GM23248 (cell line): ENCODE data around the gene ZNF74. TPM values are rescaled to one million over a fixed set of nuclear protein-coding genes. Genes with fewer than 3 reads are reported as not detected.

ENCODE experiments used
- DNase-seq: peaks from one replicate; pipeline ENCODE4 v3.0.0-alpha.2; 2015
- H2AFZ ChIP-seq: fragments of 200-600 bp; sonication (generic); 2 replicates; pipeline ENCODE4 v1.6.1; 2016; ENCODE audit warnings: antibody characterized with exemption
- H3F3A ChIP-seq: fragments of 200-600 bp; sonication (generic); 2 replicates; pipeline ENCODE4 v1.6.1; 2016; ENCODE audit warnings: mild to moderate bottlenecking, antibody characterized with exemption, mixed run types; ENCODE audit not compliant: insufficient read depth
- H3K27ac ChIP-seq: fragments of 200-600 bp; sonication (generic); 2 replicates; pipeline ENCODE4 v1.5.1; 2016; ENCODE audit warnings: mild to moderate bottlenecking
- H3K27me3 ChIP-seq: fragments of 200-600 bp; sonication (generic); replicated peaks from 2 replicates; pipeline ENCODE4 v1.6.1; 2016; ENCODE audit warnings: mild to moderate bottlenecking; ENCODE audit not compliant: insufficient read depth
- H3K36me3 ChIP-seq: fragments of 200-600 bp; sonication (generic); 2 replicates; pipeline ENCODE4 v1.6.1; 2016; ENCODE audit warnings: low read depth, mild to moderate bottlenecking
- H3K4me1 ChIP-seq: fragments of 200-600 bp; sonication (generic); 2 replicates; pipeline ENCODE4 v1.6.1; 2016; ENCODE audit warnings: mild to moderate bottlenecking; ENCODE audit not compliant: insufficient read depth
- H3K4me2 ChIP-seq: fragments of 200-600 bp; sonication (generic); one replicate; pipeline ENCODE4 v1.6.1; 2016; ENCODE audit warnings: mild to moderate bottlenecking; ENCODE audit not compliant: unreplicated experiment
- H3K4me3 ChIP-seq: fragments of 200-600 bp; sonication (generic); 2 replicates; pipeline ENCODE4 v1.5.1; 2016; ENCODE audit warnings: mild to moderate bottlenecking
- H3K79me2 ChIP-seq: fragments of 200-600 bp; sonication (generic); 2 replicates; pipeline ENCODE4 v1.6.1; 2016; ENCODE audit warnings: mild to moderate bottlenecking; ENCODE audit not compliant: insufficient read depth
- H3K9ac ChIP-seq: fragments of 200-600 bp; sonication (generic); 2 replicates; pipeline ENCODE4 v1.6.1; 2016; ENCODE audit warnings: mild to moderate bottlenecking
- H3K9me2 ChIP-seq: fragments of 200-600 bp; sonication (generic); 2 replicates; pipeline ENCODE4 v1.6.1; 2016; ENCODE audit warnings: mixed run types, mild to moderate bottlenecking, moderate library complexity; ENCODE audit not compliant: insufficient read depth
- H3K9me3 ChIP-seq: fragments of 200-600 bp; sonication (generic); one replicate; pipeline ENCODE4 v1.6.1; 2017; ENCODE audit warnings: low read depth
- H4K20me1 ChIP-seq: fragments of 200-600 bp; sonication (generic); 2 replicates; pipeline ENCODE4 v1.6.0; 2016; ENCODE audit not compliant: insufficient read depth
- EZH2 ChIP-seq: fragments of 200-600 bp; sonication (generic); IDR thresholded peaks from 2 replicates; pipeline ENCODE4 v1.6.1; 2018; ENCODE audit warnings: antibody characterized with exemption, mild to moderate bottlenecking; ENCODE audit not compliant: insufficient read depth, poor library complexity, severe bottlenecking
- EZH2phosphoT487 ChIP-seq: fragments of 200-600 bp; sonication (generic); IDR thresholded peaks from 2 replicates; pipeline ENCODE4 v1.6.1; 2018; ENCODE audit warnings: antibody characterized with exemption, moderate library complexity, mild to moderate bottlenecking, low read depth; ENCODE audit not compliant: insufficient read depth
- WGBS, 2 experiments: methylation state at CpG; one replicate each; pipeline ENCODE4 v1.1.6; 2015 to 2017; ENCODE audit warnings: low lambda C conversion rate in 2 of 2, low coverage in 1 of 2; ENCODE audit errors: missing lambda C conversion rate in 2 of 2; 5-methylcytosine and 5-hydroxymethylcytosine counted together
- in situ Hi-C: fragments of 300-500 bp; cut with MboI; formaldehyde crosslinking; loops from 2 replicates; pipeline ENCODE4 v1.15.0; 2020
- polyA plus RNA-seq: library from polyadenylated mRNA; unstranded; fragments of >200 nt; fragmentation: Nextera tagmentation; extraction: Ambion mirVana; gene quantifications from 2 replicates; pipeline ENCODE4 v1.2.1, GENCODE V29; 2016
- total RNA-seq: library from RNA; depleted of rRNA; stranded (reverse); fragments of >200 nt; shearing (Covaris generic); gene quantifications from 2 replicates; pipeline ENCODE4 v1.2.3, GENCODE V29; 2014

The ZNF74 gene
- total and polyA plus RNA-seq, 2 experiments from 2014 or later: 3.7 to 11.5 TPM

DNA sequence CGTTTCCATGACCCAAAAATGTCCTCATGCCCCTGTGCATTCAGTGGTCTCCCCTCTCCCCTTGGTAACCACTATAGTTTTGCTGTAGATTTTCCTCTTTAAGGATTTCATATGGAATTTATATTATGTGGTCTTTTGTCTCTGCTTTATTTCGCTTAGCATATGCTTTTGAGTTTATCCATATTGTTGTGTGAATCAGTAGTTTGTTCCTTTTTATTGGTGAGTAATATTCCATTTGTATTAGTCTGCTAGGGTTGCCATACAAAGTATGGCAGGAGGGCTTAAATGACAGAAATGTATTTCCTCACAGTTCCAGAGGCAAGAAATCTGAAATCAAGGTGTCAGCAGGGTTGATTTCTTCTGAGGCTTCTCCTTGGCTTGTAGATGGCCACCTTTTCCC is 3.5 kb downstream of the ZNF74 start:
- TF ChIP-seq EZH2 (no peak), EZH2phosphoT487 (no peak)
- in situ Hi-C loops: no loop called here
- H3K27me3 ChIP-seq: no peaks in the 10 kb centered on the region
- no peaks in the 10 kb centered on the region for H3K9me3 ChIP-seq
- H3K9ac ChIP-seq: no peak overlapping the region
- 94 to 95% methylated on average over 2 of the region's 2 CpGs for WGBS, 2 experiments
- peaks cover 43% of the 10 kb centered on the region for H3K79me2 ChIP-seq
- H3F3A ChIP-seq: peaks cover 18% of the 10 kb centered on the region
- H3K4me2 ChIP-seq: no peak overlapping the region
- H3K9me2 ChIP-seq: no peaks in the 10 kb centered on the region
- no peak overlapping the region for H2AFZ ChIP-seq
- H4K20me1 ChIP-seq: no peaks in the 10 kb centered on the region
- no peak for DNase-seq
- no peak overlapping the region for H3K27ac ChIP-seq
- no peak overlapping the region for H3K4me3 ChIP-seq
- peaks cover 4% of the 10 kb centered on the region; the same call in 1 of the 2 replicates for H3K4me1 ChIP-seq
- no peaks in the 10 kb centered on the region for H3K36me3 ChIP-seq

DNA sequence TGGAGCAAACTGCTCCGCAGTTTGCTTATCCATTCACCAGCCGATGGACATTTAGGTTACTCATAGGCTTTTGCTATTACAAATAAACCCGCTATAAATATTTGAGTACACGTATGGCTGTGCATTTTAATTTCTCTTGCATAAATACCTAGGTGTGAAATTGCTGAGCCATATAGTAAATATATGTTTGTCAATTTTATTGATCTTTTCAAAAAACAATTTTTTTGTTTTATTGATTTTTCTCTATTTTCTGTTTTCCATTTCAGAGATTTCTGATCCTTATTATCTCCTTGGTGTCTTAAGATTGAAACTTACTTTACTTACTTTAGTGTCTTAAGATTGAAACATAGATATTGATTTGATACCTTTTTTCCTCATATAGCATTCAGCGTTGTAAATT is 4.5 kb downstream of the ZNF74 start:
- in situ Hi-C loops: no loop called here
- WGBS, 2 experiments: 93 to 96% methylated on average over 5 of the region's 5 CpGs
- H3K4me1 ChIP-seq: peaks cover 4% of the 10 kb centered on the region; the same call in 1 of the 2 replicates

DNA sequence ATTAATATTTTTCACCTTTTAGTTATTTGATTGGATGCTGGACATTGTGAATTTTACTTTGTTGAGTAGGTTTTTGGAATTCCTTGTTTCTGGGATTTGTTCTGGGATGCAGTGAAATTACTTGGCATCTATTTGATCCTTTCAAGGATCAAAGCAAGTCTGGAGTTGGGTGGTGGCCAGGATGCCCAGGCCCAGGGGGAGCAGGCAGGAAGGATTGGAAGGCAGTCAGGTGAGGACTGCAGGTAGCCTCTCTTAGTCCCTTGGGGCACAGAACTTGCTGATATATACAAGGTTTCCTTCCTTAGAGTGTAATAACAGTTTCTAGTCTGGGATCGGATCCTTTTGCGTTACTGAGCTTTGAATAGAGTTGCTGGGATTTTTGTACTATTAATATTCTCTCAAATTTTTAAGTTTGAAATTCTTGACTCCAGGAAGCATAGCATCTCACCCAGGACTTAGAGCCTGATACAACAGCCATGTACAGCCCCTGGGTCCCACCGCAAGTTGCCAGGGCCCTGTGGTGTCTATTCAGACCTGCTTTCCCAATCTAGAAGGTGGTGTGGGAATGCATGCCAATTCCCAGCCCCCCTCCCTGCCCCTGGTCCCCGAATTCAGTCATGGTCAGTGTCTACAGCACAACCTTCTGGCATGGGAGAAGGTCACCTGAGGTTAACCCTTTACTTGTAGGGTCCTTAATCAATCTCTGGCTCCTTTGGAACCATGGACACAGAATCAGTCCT is 6.1 kb downstream of the ZNF74 start:
- Histone ChIP-seq H3K79me2 (peaks cover 40% of the 10 kb centered on the region), H3K27me3 (no peaks in the 10 kb centered on the region), H3K9me2 (no peaks in the 10 kb centered on the region), H3K4me1 (peaks cover 4% of the 10 kb centered on the region; the same call in 1 of the 2 replicates), H3K27ac (no peak overlapping the region), H3K9me3 (no peaks in the 10 kb centered on the region), H3F3A (peaks cover 18% of the 10 kb centered on the region), H3K36me3 (no peaks in the 10 kb centered on the region), H3K4me2 (no peak overlapping the region), H2AFZ (no peak overlapping the region), H4K20me1 (no peaks in the 10 kb centered on the region), H3K4me3 (no peak overlapping the region), H3K9ac (no peak overlapping the region)
- TF ChIP-seq EZH2 (no peak), EZH2phosphoT487 (no peak)
- in situ Hi-C loops: no loop called here
- no peak for DNase-seq
- WGBS, 2 experiments: 86 to 91% methylated on average over 4 of the region's 4 CpGs

More for the DNA sequence above, 4.5 kb downstream of the ZNF74 start:
- H3K79me2 ChIP-seq: peaks cover 43% of the 10 kb centered on the region
- peaks cover 18% of the 10 kb centered on the region for H3F3A ChIP-seq
- H3K36me3 ChIP-seq: no peaks in the 10 kb centered on the region
- no peaks in the 10 kb centered on the region for H3K27me3 ChIP-seq
- no peak for TF ChIP-seq EZH2phosphoT487
- no peak for TF ChIP-seq EZH2
- no peak for DNase-seq
- no peak overlapping the region for H3K27ac ChIP-seq
- H4K20me1 ChIP-seq: no peaks in the 10 kb centered on the region
- H2AFZ ChIP-seq: no peak overlapping the region
- no peaks in the 10 kb centered on the region for H3K9me3 ChIP-seq
- H3K4me2 ChIP-seq: no peak overlapping the region
- H3K9ac ChIP-seq: no peak overlapping the region
- H3K9me2 ChIP-seq: no peaks in the 10 kb centered on the region
- H3K4me3 ChIP-seq: no peak overlapping the region

DNA sequence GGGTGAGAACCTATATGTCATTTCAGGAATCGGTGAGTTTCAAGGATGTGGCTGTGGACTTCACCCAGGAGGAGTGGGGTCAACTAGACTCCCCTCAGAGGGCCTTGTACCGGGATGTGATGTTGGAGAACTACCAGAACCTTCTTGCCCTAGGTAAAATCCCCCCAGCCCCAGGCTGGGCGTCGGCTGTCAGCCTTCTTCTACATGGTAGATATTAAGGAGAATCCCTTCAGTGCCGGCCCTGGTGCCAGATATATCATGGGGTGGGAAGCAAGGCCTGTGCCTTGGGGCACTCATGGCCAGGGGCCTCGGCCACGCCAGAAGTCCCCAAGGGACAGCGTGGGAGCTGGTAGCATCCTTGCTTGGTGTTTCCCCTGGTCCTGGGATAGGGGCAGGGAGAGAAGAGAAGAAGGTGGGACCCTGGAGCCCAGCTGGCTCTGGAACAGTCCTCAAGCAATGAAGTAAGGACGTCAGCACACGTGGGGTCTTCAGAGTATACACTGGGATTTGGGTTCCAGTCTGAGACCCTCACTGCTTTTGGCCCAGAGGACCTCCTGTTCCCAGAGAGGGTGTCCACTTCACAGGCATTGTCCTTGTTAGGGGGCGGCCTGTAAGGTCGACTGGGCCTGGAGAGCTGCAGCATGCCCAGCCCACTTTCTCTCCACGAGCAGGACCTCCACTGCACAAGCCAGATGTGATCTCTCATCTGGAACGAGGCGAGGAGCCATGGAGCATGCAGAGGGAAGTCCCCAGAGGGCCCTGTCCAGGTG is 6.8 kb downstream of the ZNF74 start:
- Histone ChIP-seq H3K27me3 (no peaks in the 10 kb centered on the region), H3K4me3 (no peak overlapping the region), H3K79me2 (peaks cover 32% of the 10 kb centered on the region), H3K9me3 (no peaks in the 10 kb centered on the region), H2AFZ (no peak overlapping the region), H3K9ac (no peak overlapping the region), H3K4me2 (no peak overlapping the region), H3K9me2 (no peaks in the 10 kb centered on the region), H4K20me1 (no peaks in the 10 kb centered on the region), H3K36me3 (no peaks in the 10 kb centered on the region), H3F3A (peaks cover 18% of the 10 kb centered on the region), H3K27ac (no peak overlapping the region), H3K4me1 (peaks cover 4% of the 10 kb centered on the region; the same call in 1 of the 2 replicates)
- WGBS, 2 experiments: 90 to 93% methylated on average over 14 to 15 of the region's 15 CpGs
- TF ChIP-seq EZH2phosphoT487: no peak
- TF ChIP-seq EZH2: no peak
- in situ Hi-C loops: no loop called here
- no peak for DNase-seq
